GM04504 (cell line): ENCODE results near the gene ICAM2.

Experiments
- DNase-seq: peaks from one replicate; pipeline ENCODE4 v3.0.0-alpha.2; 2012; ENCODE audit warnings: low read depth

Gene ICAM2

GRCh38 chr17:64020056-64020766, at the start of gene ICAM2:
Gene ICAM2, minus strand, starts transcription at chr17:64020633. Its CDS starts 13,942 bp downstream, at chr17:64006691.
- no peak for DNase-seq

GRCh38 chr17:64070213-64070612, 49.8 kb upstream of the ICAM2 start:
- DNase-seq = no peak

- DNase-seq = no peak
Measured at GRCh38 chr17:64069143-64069542, 48.7 kb upstream of the ICAM2 start.

GRCh38 chr17:64067657-64068056, 47.2 kb upstream of the ICAM2 start:
- DNase-seq = no peak

- no peak for DNase-seq
Measured at GRCh38 chr17:64066716-64067115, 46.3 kb upstream of the ICAM2 start.

GRCh38 chr17:64065161-64065560, 44.7 kb upstream of the ICAM2 start:
- DNase-seq = no peak

GRCh38 chr17:64064331-64064730, 43.9 kb upstream of the ICAM2 start:
- no peak for DNase-seq

GRCh38 chr17:64063766-64064224, 43.4 kb upstream of the ICAM2 start:
- no peak for DNase-seq

- DNase-seq = no peak
Measured at GRCh38 chr17:64063088-64063487, 42.7 kb upstream of the ICAM2 start.

GRCh38 chr17:64061178-64061898, 40.9 kb upstream of the ICAM2 start:
- DNase-seq = no peak

- no peak for DNase-seq
Measured at GRCh38 chr17:64060331-64060730, 39.9 kb upstream of the ICAM2 start.

- DNase-seq = no peak
Measured at GRCh38 chr17:64059756-64060155, 39.3 kb upstream of the ICAM2 start.

- DNase-seq = no peak
Measured at GRCh38 chr17:64058621-64059020, 38.2 kb upstream of the ICAM2 start.

GRCh38 chr17:64057701-64058263, 37.3 kb upstream of the ICAM2 start:
- DNase-seq = no peak

GRCh38 chr17:64056269-64057005, 36.0 kb upstream of the ICAM2 start:
- no peak for DNase-seq

GRCh38 chr17:64055183-64056142, 35.0 kb upstream of the ICAM2 start:
- DNase-seq = no peak

- DNase-seq = no peak
Measured at GRCh38 chr17:64054304-64054703, 33.9 kb upstream of the ICAM2 start.

GRCh38 chr17:64053101-64053500, 32.7 kb upstream of the ICAM2 start:
- DNase-seq = no peak

- no peak for DNase-seq
Measured at GRCh38 chr17:64051153-64051552, 30.7 kb upstream of the ICAM2 start.

GRCh38 chr17:64048805-64049204, 28.4 kb upstream of the ICAM2 start:
- no peak for DNase-seq

GRCh38 chr17:64045176-64045575, 24.7 kb upstream of the ICAM2 start:
- no peak for DNase-seq
